Measurements from ENCODE around the gene MRC2.

DNA sequence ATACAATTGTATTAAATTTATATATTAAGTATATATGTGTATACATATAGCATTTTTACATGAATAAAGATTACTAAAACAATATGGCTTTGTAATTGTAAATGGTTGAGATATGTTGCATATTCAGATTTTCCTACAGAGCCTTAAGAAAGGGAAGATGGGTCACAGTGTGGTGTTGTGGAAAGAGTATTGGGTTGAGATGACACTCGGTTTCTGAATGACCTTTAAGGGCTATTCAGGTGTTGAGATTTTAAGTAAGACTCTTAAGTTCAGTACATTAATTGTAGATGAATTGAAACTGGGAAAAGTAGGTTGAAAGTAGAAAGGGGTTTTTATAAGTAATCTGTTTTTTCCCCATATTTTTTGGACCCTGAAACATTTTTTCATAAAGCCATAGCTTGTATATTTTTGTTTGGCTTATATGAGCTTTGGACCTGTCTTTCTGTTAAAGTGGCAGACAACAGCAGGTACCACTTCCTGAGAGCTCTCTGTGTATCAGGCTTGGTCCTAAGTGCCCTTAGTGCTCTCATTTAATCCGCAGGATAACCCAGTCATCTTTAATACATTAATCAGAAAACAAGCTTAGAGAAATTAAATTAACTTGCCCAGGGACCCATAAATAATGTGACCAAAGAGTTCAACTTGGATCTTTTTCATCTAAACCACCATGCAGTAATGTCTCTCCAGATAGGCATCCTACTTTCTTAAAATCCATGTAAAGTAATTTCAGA, 48.5 kb upstream of the MRC2 start:
- TF ChIP-seq POLR2AphosphoS5 (IDR thresholded peaks at IDR 0.05; ENCODE audit: low read depth, low read length) (no peak), TAF1 (IDR thresholded peaks at IDR 0.05; ENCODE audit: borderline replicate concordance, insufficient read depth, low read length) (no peak)
- TF ChIP-seq, protein P1, sequence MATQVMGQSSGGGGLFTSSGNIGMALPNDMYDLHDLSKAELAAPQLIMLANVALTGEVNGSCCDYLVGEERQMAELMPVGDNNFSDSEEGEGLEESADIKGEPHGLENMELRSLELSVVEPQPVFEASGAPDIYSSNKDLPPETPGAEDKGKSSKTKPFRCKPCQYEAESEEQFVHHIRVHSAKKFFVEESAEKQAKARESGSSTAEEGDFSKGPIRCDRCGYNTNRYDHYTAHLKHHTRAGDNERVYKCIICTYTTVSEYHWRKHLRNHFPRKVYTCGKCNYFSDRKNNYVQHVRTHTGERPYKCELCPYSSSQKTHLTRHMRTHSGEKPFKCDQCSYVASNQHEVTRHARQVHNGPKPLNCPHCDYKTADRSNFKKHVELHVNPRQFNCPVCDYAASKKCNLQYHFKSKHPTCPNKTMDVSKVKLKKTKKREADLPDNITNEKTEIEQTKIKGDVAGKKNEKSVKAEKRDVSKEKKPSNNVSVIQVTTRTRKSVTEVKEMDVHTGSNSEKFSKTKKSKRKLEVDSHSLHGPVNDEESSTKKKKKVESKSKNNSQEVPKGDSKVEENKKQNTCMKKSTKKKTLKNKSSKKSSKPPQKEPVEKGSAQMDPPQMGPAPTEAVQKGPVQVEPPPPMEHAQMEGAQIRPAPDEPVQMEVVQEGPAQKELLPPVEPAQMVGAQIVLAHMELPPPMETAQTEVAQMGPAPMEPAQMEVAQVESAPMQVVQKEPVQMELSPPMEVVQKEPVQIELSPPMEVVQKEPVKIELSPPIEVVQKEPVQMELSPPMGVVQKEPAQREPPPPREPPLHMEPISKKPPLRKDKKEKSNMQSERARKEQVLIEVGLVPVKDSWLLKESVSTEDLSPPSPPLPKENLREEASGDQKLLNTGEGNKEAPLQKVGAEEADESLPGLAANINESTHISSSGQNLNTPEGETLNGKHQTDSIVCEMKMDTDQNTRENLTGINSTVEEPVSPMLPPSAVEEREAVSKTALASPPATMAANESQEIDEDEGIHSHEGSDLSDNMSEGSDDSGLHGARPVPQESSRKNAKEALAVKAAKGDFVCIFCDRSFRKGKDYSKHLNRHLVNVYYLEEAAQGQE (IDR thresholded peaks at IDR 0.05; ENCODE audit: insufficient read depth in 1 of 2, low read depth in 2 of 2, low read length in 2 of 2): no peak

All from PFSK-1 (cell line).